Fibroblast of peridontal ligament (primary cell): ENCODE results near the gene ZNF628.

Experiments used
- DNase-seq: peaks from one replicate; pipeline ENCODE4 v3.0.0-alpha.2; 2010; ENCODE audit errors: extremely low read depth

ZNF628 gene

GRCh38 chr19:55497763-55498162 lies 21.3 kb downstream of the ZNF628 start:
- DNase-seq = no peak

GRCh38 chr19:55498246-55498840 lies 21.9 kb downstream of the ZNF628 start:
- DNase-seq = no peak

GRCh38 chr19:55500368-55500952 lies 24.0 kb downstream of the ZNF628 start:
- no peak for DNase-seq

GRCh38 chr19:55502197-55502952 lies 26.0 kb downstream of the ZNF628 start:
- DNase-seq = no peak

- DNase-seq = no peak
These were observed 26.7 kb downstream of the ZNF628 start for GRCh38 chr19:55503157-55503501.

- DNase-seq = peak; percentile 87
These were observed 27.3 kb downstream of the ZNF628 start for GRCh38 chr19:55503502-55504251.

- no peak for DNase-seq
These were observed 27.8 kb downstream of the ZNF628 start for GRCh38 chr19:55504252-55504603.

GRCh38 chr19:55504981-55505380 lies 28.6 kb downstream of the ZNF628 start:
- DNase-seq = no peak

- DNase-seq = no peak
These were observed 31.7 kb downstream of the ZNF628 start for GRCh38 chr19:55508120-55508519.

- DNase-seq = peak; percentile 88
These were observed 40.6 kb downstream of the ZNF628 start for GRCh38 chr19:55516878-55517620.

- peak; percentile 70 for DNase-seq
These were observed 43.3 kb downstream of the ZNF628 start for GRCh38 chr19:55519451-55520311.

GRCh38 chr19:55520691-55521292 lies 44.4 kb downstream of the ZNF628 start:
- no peak for DNase-seq

GRCh38 chr19:55525289-55526101 lies 49.1 kb downstream of the ZNF628 start:
- no peak for DNase-seq

GRCh38 chr19:55526216-55527196 lies 50.1 kb downstream of the ZNF628 start:
- peak; percentile 50 for DNase-seq

GRCh38 chr19:55527197-55528029 lies 51.0 kb downstream of the ZNF628 start:
- DNase-seq = no peak

- DNase-seq = no peak
These were observed 51.8 kb downstream of the ZNF628 start for GRCh38 chr19:55528030-55528803.
